NT2/D1 (cell line): ENCODE measurements around the gene CEP295NL.
"Not testable (repeated sequence)": the region's sequence is repeated elsewhere in the genome, so short reads cannot be mapped to it uniquely, and the experiment has no call there.

Experiments used
- DNase-seq: peaks from one replicate; pipeline ENCODE4 v3.0.0-alpha.2; 2011; ENCODE audit warnings: low read depth, low spot score
- H3K27me3 ChIP-seq: 2 replicates; pipeline ENCODE4 v1.6.0; 2011; ENCODE audit warnings: mild to moderate bottlenecking; ENCODE audit not compliant: insufficient read length, insufficient read depth
- H3K36me3 ChIP-seq: 2 replicates; pipeline ENCODE4 v1.6.1; 2011; ENCODE audit warnings: mild to moderate bottlenecking, low read length, mixed read lengths; ENCODE audit not compliant: insufficient read depth, insufficient read length
- H3K4me1 ChIP-seq: 2 replicates; pipeline ENCODE4 v1.5.1; 2011; ENCODE audit not compliant: insufficient read depth, insufficient read length
- H3K4me3 ChIP-seq: 2 replicates; pipeline ENCODE4 v1.5.1; 2011; ENCODE audit warnings: low read depth; ENCODE audit not compliant: insufficient read length
- H3K9ac ChIP-seq: 2 replicates; pipeline ENCODE4 v1.6.0; 2011; ENCODE audit warnings: low read depth; ENCODE audit not compliant: insufficient read length
- H3K9me3 ChIP-seq: 2 replicates; pipeline ENCODE4 v1.5.1; 2011; ENCODE audit warnings: mild to moderate bottlenecking, low read length; ENCODE audit not compliant: insufficient read depth
- SUZ12 ChIP-seq: IDR thresholded peaks from 2 replicates; pipeline ENCODE4 v1.6.1; 2011; ENCODE audit not compliant: insufficient read length, insufficient read depth; ENCODE audit errors: extremely low read depth
- YY1 ChIP-seq: IDR thresholded peaks from 2 replicates; pipeline ENCODE4 v1.6.1; 2011; ENCODE audit not compliant: insufficient read length, insufficient read depth
- ZNF274 ChIP-seq: IDR thresholded peaks from 2 replicates; pipeline ENCODE4 v1.6.1; 2011; ENCODE audit warnings: mild to moderate bottlenecking, low read depth, low read length

Gene CEP295NL

GRCh38 chr17:78910497-78911284 lies 7.7 kb upstream of the CEP295NL start:
- Histone ChIP-seq H3K4me1 (peaks cover 1% of the 10 kb centered on the region), H3K27me3 (no peaks in the 10 kb centered on the region), H3K9me3 (no peaks in the 10 kb centered on the region), H3K4me3 (no peak overlapping the region), H3K9ac (no peak overlapping the region), H3K36me3 (peaks cover 1% of the 10 kb centered on the region)
- TF ChIP-seq SUZ12 (no peak), ZNF274 (no peak), YY1 (no peak)
- no peak for DNase-seq

- Histone ChIP-seq H3K27me3 (no peaks in the 10 kb centered on the region), H3K36me3 (peaks cover 10% of the 10 kb centered on the region), H3K9ac (no peak overlapping the region), H3K4me3 (no peak overlapping the region), H3K4me1 (peaks cover 5% of the 10 kb centered on the region), H3K9me3 (no peaks in the 10 kb centered on the region)
- no peak for TF ChIP-seq YY1
- no peak for TF ChIP-seq SUZ12
- no peak for TF ChIP-seq ZNF274
- no peak for DNase-seq
Measured at GRCh38 chr17:78908426-78908825, 5.4 kb upstream of the CEP295NL start.

GRCh38 chr17:78905541-78905940 lies 2.5 kb upstream of the CEP295NL start:
- no peak for DNase-seq

GRCh38 chr17:78905116-78905515 lies 2.1 kb upstream of the CEP295NL start:
- DNase-seq: no peak
- Histone ChIP-seq H3K4me3 (no peak overlapping the region), H3K36me3 (peaks cover 37% of the 10 kb centered on the region), H3K9me3 (no peaks in the 10 kb centered on the region), H3K9ac (no peak overlapping the region), H3K4me1 (peaks cover 9% of the 10 kb centered on the region), H3K27me3 (no peaks in the 10 kb centered on the region)
- TF ChIP-seq YY1: no peak
- TF ChIP-seq ZNF274: no peak
- no peak for TF ChIP-seq SUZ12

More at GRCh38 chr17:78905541-78905940, 2.5 kb upstream of the CEP295NL start:
- Histone ChIP-seq H3K9me3 (no peaks in the 10 kb centered on the region), H3K27me3 (no peaks in the 10 kb centered on the region), H3K4me1 (peaks cover 9% of the 10 kb centered on the region), H3K9ac (no peak overlapping the region), H3K4me3 (no peak overlapping the region), H3K36me3 (peaks cover 35% of the 10 kb centered on the region)
- TF ChIP-seq ZNF274 (no peak), SUZ12 (no peak), YY1 (no peak)

- H3K9me3 ChIP-seq: no peaks in the 10 kb centered on the region
- no peak overlapping the region for H3K4me3 ChIP-seq
- TF ChIP-seq ZNF274 (no peak), SUZ12 (no peak)
- peaks cover 37% of the 10 kb centered on the region for H3K36me3 ChIP-seq
- DNase-seq: no peak
- peaks cover 10% of the 10 kb centered on the region for H3K4me1 ChIP-seq
- H3K9ac ChIP-seq: no peak overlapping the region
- no peaks in the 10 kb centered on the region for H3K27me3 ChIP-seq
Measured at GRCh38 chr17:78904371-78904770, 1.4 kb upstream of the CEP295NL start.

- not testable (repeated sequence) for H3K9ac ChIP-seq, H3K4me3 ChIP-seq, H3K9me3 ChIP-seq, DNase-seq, H3K27me3 ChIP-seq
- H3K4me1 ChIP-seq: peaks cover 23% of the 10 kb centered on the region
- H3K36me3 ChIP-seq: peaks cover 49% of the 10 kb centered on the region
Measured at GRCh38 chr17:78902231-78902630, 770 bp downstream of the CEP295NL start.

GRCh38 chr17:78901806-78902205 lies 1.2 kb downstream of the CEP295NL start:
- H3K4me1 ChIP-seq: peaks cover 23% of the 10 kb centered on the region
- H3K9ac ChIP-seq: no peak overlapping the region
- no peaks in the 10 kb centered on the region for H3K9me3 ChIP-seq
- H3K27me3 ChIP-seq: no peaks in the 10 kb centered on the region
- no peak for DNase-seq
- H3K36me3 ChIP-seq: peaks cover 49% of the 10 kb centered on the region
- no peak overlapping the region for H3K4me3 ChIP-seq
- TF ChIP-seq ZNF274 (no peak), SUZ12 (no peak), YY1 (no peak)
